A549 (cell line): Measurements from ENCODE around the gene SERINC5.

ENCODE experiments used
- CHD2 ChIP-seq: fragments of 150-350 bp; IDR thresholded peaks from 2 replicates; pipeline ENCODE4 v1.6.1; 2014; ENCODE audit warnings: low read length; ENCODE audit not compliant: partially characterized antibody
- CHD4 ChIP-seq: fragments of 200-600 bp; sonication (generic); IDR thresholded peaks from 2 replicates; pipeline ENCODE4 v1.6.1; 2016; ENCODE audit warnings: antibody characterized with exemption, mild to moderate bottlenecking, borderline replicate concordance
- EP300 ChIP-seq, 2 experiments: fragments of >200 bp; sonication (Bioruptor Twin); formaldehyde crosslinking; IDR thresholded peaks; 2 replicates in 1 of 2; 3 replicates in 1 of 2; pipeline ENCODE4 v1.6.1; 2016 to 2017
- JUN ChIP-seq, 2 experiments: fragments of >200 bp; sonication (Bioruptor Twin); formaldehyde crosslinking; IDR thresholded peaks; 2 replicates in 1 of 2; 3 replicates in 1 of 2; pipeline ENCODE4 v1.6.1; 2016 to 2017
- POLR2A ChIP-seq: IDR thresholded peaks from 2 replicates; pipeline ENCODE4 v1.6.1; 2012; ENCODE audit warnings: mild to moderate bottlenecking, low read length
- RAD21 ChIP-seq, 2 experiments: fragments of >200 bp in 1 of 2; sonication (Bioruptor Twin) in 1 of 2; formaldehyde crosslinking in 1 of 2; IDR thresholded peaks in 1 of 2; conservative IDR thresholded peaks in 1 of 2; 2 replicates in 1 of 2; 3 replicates in 1 of 2; pipeline ENCODE4 v1.6.1; 2012 to 2018; ENCODE audit warnings: inconsistent platforms in 1 of 2
- SREBF2 ChIP-seq: fragments of 450-650 bp; IDR thresholded peaks from 2 replicates; pipeline ENCODE4 v1.6.1; 2014; ENCODE audit warnings: mild to moderate bottlenecking, moderate library complexity
- TP53 ChIP-seq: fragments of 250-450 bp; sonication (Bioruptor Pico); IDR thresholded peaks from 2 replicates; pipeline ENCODE4 v1.5.0; 2021; ENCODE audit warnings: mild to moderate bottlenecking, moderate library complexity
- TF ChIP-seq, protein P1 (sequence below): IDR thresholded peaks from 2 replicates; pipeline ENCODE4 v1.6.1; 2012
- TF ChIP-seq, protein P2 (sequence below): fragments of >200 bp; sonication (Bioruptor Twin); formaldehyde crosslinking; IDR thresholded peaks from 3 replicates; pipeline ENCODE4 v1.5.1; 2016
- TF ChIP-seq, protein P3 (sequence below): fragments of 200-600 bp; sonication (generic); IDR thresholded peaks from 2 replicates; pipeline ENCODE4 v1.6.1; 2016; ENCODE audit warnings: antibody characterized with exemption, mild to moderate bottlenecking, moderate library complexity

DNA sequence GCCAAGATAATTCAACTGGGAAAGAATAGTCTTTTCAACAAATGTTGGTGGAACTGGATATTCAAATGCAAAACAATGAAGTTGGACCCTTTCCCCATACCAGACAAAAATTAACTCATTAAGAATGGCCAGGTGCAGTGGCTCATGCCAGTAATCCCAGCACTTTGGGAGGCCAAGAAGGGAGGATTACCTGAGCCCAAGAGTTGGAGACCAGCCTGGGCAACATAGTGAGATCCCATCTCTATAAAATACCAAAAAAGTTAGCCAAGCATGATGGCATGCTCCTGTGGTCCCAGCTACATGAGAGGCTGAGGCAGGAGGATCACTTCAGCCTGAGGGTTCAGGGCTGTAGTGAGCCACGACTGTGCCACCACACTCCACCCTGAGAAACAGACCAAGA is 24.2 kb downstream of the SERINC5 start:
- TF ChIP-seq CHD2 (no peak), CHD4 (no peak), TP53 (CRISPR knock-in tag) (no peak), JUN (IDR thresholded peaks at IDR 0.05) (no peak), EP300 (IDR thresholded peaks at IDR 0.05) (no peak), SREBF2 (no peak), RAD21 (conservative IDR thresholded peaks at IDR 0.05 in 1 of 2, IDR thresholded peaks at IDR 0.05 in 1 of 2) (no peak), POLR2A (no peak)
- TF ChIP-seq, protein P1, sequence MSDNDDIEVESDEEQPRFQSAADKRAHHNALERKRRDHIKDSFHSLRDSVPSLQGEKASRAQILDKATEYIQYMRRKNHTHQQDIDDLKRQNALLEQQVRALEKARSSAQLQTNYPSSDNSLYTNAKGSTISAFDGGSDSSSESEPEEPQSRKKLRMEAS: no peak
- TF ChIP-seq, protein P2, sequence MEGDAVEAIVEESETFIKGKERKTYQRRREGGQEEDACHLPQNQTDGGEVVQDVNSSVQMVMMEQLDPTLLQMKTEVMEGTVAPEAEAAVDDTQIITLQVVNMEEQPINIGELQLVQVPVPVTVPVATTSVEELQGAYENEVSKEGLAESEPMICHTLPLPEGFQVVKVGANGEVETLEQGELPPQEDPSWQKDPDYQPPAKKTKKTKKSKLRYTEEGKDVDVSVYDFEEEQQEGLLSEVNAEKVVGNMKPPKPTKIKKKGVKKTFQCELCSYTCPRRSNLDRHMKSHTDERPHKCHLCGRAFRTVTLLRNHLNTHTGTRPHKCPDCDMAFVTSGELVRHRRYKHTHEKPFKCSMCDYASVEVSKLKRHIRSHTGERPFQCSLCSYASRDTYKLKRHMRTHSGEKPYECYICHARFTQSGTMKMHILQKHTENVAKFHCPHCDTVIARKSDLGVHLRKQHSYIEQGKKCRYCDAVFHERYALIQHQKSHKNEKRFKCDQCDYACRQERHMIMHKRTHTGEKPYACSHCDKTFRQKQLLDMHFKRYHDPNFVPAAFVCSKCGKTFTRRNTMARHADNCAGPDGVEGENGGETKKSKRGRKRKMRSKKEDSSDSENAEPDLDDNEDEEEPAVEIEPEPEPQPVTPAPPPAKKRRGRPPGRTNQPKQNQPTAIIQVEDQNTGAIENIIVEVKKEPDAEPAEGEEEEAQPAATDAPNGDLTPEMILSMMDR: no peak
- TF ChIP-seq, protein P3, sequence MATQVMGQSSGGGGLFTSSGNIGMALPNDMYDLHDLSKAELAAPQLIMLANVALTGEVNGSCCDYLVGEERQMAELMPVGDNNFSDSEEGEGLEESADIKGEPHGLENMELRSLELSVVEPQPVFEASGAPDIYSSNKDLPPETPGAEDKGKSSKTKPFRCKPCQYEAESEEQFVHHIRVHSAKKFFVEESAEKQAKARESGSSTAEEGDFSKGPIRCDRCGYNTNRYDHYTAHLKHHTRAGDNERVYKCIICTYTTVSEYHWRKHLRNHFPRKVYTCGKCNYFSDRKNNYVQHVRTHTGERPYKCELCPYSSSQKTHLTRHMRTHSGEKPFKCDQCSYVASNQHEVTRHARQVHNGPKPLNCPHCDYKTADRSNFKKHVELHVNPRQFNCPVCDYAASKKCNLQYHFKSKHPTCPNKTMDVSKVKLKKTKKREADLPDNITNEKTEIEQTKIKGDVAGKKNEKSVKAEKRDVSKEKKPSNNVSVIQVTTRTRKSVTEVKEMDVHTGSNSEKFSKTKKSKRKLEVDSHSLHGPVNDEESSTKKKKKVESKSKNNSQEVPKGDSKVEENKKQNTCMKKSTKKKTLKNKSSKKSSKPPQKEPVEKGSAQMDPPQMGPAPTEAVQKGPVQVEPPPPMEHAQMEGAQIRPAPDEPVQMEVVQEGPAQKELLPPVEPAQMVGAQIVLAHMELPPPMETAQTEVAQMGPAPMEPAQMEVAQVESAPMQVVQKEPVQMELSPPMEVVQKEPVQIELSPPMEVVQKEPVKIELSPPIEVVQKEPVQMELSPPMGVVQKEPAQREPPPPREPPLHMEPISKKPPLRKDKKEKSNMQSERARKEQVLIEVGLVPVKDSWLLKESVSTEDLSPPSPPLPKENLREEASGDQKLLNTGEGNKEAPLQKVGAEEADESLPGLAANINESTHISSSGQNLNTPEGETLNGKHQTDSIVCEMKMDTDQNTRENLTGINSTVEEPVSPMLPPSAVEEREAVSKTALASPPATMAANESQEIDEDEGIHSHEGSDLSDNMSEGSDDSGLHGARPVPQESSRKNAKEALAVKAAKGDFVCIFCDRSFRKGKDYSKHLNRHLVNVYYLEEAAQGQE: no peak
